AG04449 (cell line): ENCODE data around the gene ADH7.

ENCODE experiments used
- CTCF ChIA-PET: fragments of 350-600 bp; formaldehyde crosslinking; extraction: SDS; loops from one replicate; lab custom pipeline; 2021; ENCODE audit warnings: antibody characterized with exemption; lab: Yijun Ruan, JAX
- POLR2A ChIA-PET: fragments of 400-600, 350-600 bp; formaldehyde crosslinking; extraction: SDS; loops from one replicate; lab custom pipeline; 2020; ENCODE audit warnings: antibody characterized with exemption, inconsistent platforms; lab: Yijun Ruan, JAX
- DNase-seq: peaks from one replicate; pipeline ENCODE4 v3.0.0-alpha.2; 2010; ENCODE audit warnings: low read depth, low spot score
- H3K4me3 ChIP-seq: 2 replicates; pipeline ENCODE4 v1.5.1; 2011; ENCODE audit warnings: low read depth, mild to moderate bottlenecking, control low read depth, low read length
- TF ChIP-seq, protein P1 (sequence below): IDR thresholded peaks from one replicate; pipeline ENCODE4 v1.5.1; 2011; ENCODE audit warnings: mild to moderate bottlenecking, moderate library complexity, low read length, control low read depth, inconsistent platforms; ENCODE audit not compliant: insufficient read depth; ENCODE audit errors: missing control alignments

Gene ADH7

DNA sequence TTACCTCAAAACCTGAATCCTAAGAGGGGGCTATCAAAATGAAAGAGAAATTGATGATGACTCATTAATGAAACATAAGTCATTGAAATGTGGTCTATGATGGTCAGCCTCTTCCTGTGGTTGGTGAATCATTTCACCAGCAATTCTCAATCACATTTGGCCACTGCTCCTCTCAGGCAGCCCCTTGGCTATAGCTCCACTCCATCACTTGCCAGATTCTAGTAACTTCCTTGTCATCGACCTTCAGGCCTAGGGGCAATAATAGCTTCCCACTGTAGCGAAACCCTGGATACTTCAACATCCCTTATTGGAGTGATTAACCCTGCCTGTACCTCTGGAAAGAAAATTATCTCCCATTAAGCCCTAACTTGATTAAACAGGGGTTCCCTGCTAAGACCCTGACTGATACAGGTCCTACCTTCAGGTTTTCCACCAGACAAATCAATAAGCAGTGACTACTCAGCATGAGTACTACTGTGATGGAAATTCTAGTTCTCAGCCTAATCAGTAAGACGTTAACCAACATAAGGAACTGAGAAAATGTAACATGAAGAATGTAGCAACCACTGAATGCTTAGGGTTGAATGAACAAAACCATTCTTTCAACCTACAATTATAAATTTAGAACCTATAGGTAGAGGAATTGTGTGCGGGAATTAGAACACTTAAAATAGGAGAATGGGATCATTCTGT is 30.4 kb downstream of the ADH7 start:
- TF ChIP-seq, protein P1, sequence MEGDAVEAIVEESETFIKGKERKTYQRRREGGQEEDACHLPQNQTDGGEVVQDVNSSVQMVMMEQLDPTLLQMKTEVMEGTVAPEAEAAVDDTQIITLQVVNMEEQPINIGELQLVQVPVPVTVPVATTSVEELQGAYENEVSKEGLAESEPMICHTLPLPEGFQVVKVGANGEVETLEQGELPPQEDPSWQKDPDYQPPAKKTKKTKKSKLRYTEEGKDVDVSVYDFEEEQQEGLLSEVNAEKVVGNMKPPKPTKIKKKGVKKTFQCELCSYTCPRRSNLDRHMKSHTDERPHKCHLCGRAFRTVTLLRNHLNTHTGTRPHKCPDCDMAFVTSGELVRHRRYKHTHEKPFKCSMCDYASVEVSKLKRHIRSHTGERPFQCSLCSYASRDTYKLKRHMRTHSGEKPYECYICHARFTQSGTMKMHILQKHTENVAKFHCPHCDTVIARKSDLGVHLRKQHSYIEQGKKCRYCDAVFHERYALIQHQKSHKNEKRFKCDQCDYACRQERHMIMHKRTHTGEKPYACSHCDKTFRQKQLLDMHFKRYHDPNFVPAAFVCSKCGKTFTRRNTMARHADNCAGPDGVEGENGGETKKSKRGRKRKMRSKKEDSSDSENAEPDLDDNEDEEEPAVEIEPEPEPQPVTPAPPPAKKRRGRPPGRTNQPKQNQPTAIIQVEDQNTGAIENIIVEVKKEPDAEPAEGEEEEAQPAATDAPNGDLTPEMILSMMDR, result no peak
- no peak overlapping the region for H3K4me3 ChIP-seq
- no peak for DNase-seq
- CTCF ChIA-PET, result interaction anchor here (0.7 to 10.3 kb wide), 33 partner anchors 9 to 409 kb away, joined by 3 to 139 read pairs (median 5); partner anchors contain the start of gene METAP1
- POLR2A ChIA-PET, result interaction anchor here (0.6 to 2.2 kb wide), 4 partner anchors 9 to 316 kb away, joined by 3 to 10 read pairs (median 3); partner anchors contain the start of genes ADH1A and ADH5

DNA sequence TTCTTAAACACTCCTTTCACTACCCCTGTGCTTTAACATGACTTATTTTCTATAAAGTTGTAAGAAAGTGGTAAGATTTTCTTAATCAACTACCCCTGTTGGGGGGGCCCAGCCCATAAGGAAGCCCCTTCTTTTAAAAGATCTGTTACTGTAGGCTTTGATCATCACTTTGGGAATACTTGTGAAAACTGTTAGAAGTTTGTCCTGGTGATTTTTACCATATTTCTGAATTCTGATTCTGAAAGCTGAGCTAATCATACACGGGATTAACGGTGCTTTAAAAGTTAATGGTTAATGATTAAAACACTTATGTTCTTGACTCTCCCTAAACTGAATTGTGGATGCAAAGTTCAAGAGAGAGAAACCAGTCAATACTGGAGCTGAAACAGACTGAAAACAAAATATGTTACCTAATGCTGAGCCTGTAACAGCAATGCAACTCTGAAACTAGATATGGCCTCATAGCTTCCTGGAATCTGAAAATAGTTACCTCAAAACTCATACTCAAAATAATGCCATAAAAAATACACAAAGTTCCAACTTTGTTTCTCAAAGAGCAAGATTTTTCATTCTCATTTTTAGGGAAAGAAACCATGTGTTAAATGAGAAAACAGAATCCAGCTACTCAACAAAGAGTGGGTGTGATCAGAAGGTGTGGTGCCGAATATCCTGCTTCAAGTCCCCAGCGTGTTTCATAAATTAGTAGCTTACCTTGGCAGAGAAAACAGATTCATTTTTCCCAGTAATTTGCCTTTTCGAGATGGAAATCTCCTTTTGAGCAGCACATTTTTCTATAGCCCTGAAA is 31.6 kb downstream of the ADH7 start:
- TF ChIP-seq, protein P1, result no peak
- CTCF ChIA-PET, result interaction anchor here (0.9 to 10.3 kb wide), 12 partner anchors 8 to 291 kb away, joined by 3 to 139 read pairs (median 11); no protein-coding TSS in a partner anchor
- POLR2A ChIA-PET, result interaction anchor here (0.9 to 2.2 kb wide), 3 partner anchors 8 to 315 kb away, joined by 3 to 10 read pairs (median 3); partner anchors contain the start of gene ADH5
- DNase-seq, result no peak
- no peak overlapping the region for H3K4me3 ChIP-seq

DNA sequence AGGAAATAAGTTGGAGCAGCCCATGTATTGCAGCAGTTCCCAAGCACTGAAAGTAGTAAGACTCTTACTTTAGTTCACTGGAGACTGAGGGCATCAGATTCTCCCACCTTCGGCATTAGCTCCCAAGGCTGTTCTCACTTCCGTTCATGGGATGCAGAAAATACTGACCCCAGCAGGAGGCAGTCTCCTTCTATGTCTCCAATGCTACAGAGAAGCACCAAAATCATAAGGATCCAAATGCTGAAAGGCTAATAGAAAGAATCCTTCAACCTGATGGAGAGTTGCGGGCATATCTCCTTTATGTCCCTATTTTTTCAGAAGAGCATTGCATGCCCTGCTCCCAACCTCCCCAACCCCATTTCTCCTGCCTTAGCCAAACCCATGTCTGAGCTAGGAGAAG is 32.4 kb downstream of the ADH7 start:
- TF ChIP-seq, protein P1, result no peak
- POLR2A ChIA-PET, result interaction anchor here (2.2 kb wide), 1 partner anchor 7 kb away, joined by 10 read pairs; no protein-coding TSS in a partner anchor
- CTCF ChIA-PET, result interaction anchor here (1.7 to 10.3 kb wide), 3 partner anchors 15 to 286 kb away, joined by 4 to 139 read pairs (median 29); no protein-coding TSS in a partner anchor
- DNase-seq, result no peak
- H3K4me3 ChIP-seq, result no peak overlapping the region

DNA sequence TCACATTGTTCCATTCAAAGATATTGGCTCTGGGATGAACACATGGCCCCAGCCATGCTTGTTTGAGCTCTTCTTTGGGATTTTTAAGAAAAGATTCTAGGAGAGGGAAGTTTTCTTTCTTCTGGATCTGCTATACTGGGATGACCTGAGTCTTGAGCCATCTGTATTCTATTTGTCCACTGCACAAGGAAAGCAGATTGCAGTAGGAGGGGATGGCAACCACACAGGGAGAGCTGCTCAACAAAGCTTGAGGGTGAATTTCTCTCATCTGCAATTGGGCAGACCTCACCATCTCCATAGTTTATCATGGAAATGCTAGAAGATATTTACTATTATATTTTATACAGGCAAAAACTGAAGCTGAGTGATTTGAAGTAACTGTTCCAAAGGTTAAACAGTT is 34.3 kb downstream of the ADH7 start:
- CTCF ChIA-PET, result interaction anchor here (0.9 kb wide), 1 partner anchor 279 kb away, joined by 3 read pairs; no protein-coding TSS in a partner anchor
- DNase-seq, result no peak
- POLR2A ChIA-PET, result no interaction called here
- TF ChIP-seq, protein P1, result no peak
- H3K4me3 ChIP-seq, result no peak overlapping the region

DNA sequence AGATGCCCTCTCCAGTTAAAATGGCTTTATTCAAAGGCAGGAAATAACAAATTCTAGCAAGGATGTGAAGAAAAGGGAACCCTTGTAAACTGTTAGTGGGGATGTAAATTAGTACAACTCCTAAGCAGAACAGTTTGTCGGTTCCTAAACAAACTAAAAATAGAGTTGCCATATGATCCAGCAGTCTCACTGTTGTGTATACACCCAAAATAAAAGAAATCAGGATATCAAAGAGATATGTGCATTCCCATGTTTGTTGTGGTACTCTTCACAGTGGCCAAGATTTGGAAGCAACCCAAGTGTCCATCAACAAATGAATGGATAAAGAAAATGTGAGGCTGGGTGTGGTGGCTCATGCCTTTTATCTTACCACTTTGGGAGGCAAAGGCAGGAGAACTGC is 36.1 kb downstream of the ADH7 start:
- CTCF ChIA-PET, result no interaction called here
- TF ChIP-seq, protein P1, result no peak
- POLR2A ChIA-PET, result no interaction called here
- no peak for DNase-seq
- no peak overlapping the region for H3K4me3 ChIP-seq
